HG03060 (cell line): Measurements from ENCODE around the gene KAT2B.
"Not testable (repeated sequence)": the region's sequence is repeated elsewhere in the genome, so short reads cannot be mapped to it uniquely, and the experiment has no call there.

ENCODE experiments used
- ATAC-seq: cut with Tn5 transposase; IDR thresholded peaks from one replicate; pipeline ENCODE4 v1.9.1; 2021; ENCODE audit warnings: low read depth, moderate number of reproducible peaks; ENCODE audit not compliant: unreplicated experiment

The KAT2B gene

DNA sequence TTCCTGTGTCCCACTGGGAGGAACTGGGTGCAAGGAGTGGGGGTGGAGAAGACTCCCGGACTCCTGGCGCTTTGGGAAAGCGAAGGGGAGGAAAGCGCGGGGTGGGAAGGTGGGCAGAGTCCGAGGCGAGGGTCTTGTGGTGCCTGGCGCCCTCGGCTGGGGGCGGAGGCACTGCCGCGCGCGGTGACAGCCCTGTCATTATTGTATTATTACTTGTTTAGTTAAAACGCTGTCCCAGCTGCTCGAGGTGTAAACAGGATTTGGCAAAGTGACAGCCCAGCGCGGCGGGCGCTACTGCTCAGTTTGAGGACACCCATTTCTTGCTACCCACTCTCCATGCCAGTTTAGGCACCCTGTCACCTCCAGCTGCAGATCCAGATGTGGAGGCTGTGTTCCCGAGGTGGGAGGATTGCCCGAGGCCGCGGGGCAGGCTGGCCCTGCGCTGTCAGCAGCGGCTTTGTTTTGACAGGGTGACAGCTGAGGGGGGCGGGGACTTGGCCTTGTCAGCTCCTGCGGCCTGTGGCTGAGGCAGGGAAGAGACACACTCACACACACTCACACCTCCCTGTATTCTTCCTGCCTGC is 1.0 kb downstream of the KAT2B start:
- ATAC-seq, result peak; percentile 36

- ATAC-seq, result no peak
Measured at GRCh38 chr3:20042331-20042730, 2.1 kb downstream of the KAT2B start.

DNA sequence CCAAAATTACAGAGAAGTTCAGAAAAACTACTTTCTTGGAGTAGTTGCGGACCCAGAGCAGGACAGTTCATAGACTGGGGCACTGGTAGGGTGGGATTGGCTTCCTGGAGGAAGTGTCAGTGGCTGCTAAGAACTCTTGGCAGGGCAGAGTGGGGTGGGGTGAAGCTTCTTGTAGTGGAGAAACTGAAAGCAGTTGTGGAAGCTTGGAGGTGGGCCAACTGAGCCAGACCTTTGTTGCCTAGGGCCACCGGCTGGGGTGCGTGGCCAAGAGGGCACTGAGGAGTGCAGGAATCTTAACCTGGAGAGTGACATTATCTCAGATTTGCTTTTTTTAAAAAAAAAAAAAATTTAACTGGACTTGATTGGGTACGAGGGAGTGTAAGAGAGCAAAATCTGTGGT is 3.1 kb downstream of the KAT2B start:
- no peak for ATAC-seq

DNA sequence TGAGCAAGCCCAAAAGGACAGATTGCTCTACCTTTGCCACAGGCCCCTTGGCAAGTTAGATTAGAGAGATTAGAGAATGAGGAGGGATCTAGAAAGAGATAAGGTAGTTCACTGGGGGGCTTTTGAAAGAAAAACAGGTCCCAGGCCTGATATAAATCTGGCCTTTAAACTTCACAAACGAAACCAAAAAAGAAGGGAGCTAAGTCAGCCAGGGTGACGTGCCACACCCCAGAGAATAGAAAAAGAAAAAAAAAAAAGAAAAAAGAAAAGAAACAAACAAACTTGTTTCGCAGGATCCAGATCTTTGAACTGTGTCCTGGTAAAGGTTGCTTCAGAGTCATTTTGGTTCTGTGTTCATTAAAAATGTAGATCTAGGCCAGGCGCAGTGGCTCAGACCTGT is 3.6 kb downstream of the KAT2B start:
- no peak for ATAC-seq

DNA sequence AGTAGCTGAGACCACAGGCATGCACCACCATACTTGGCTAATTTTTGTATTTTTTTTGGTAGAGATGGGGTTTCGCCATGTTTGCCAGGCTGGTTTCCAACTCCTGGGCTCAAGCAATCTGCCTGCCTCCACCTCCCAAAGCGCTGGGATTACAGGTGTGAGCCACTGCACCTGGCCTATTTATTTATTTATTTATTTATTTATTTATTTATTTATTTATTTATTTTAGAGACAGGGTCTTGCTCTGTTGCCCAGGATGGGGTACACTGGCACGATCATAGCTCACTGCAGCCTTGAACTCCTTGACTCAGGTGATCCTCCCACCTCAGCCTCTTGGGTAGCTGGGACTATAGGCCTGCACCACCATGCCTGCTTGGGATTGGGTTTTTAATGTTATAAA is 4.9 kb downstream of the KAT2B start:
- not testable (repeated sequence) for ATAC-seq

- no peak for ATAC-seq
Measured at GRCh38 chr3:20046556-20046955, 6.3 kb downstream of the KAT2B start.

GRCh38 chr3:20047341-20047779 is 7.1 kb downstream of the KAT2B start:
- no peak for ATAC-seq

- ATAC-seq, result peak; percentile 8
Measured at GRCh38 chr3:20047976-20048883, 8.0 kb downstream of the KAT2B start.

DNA sequence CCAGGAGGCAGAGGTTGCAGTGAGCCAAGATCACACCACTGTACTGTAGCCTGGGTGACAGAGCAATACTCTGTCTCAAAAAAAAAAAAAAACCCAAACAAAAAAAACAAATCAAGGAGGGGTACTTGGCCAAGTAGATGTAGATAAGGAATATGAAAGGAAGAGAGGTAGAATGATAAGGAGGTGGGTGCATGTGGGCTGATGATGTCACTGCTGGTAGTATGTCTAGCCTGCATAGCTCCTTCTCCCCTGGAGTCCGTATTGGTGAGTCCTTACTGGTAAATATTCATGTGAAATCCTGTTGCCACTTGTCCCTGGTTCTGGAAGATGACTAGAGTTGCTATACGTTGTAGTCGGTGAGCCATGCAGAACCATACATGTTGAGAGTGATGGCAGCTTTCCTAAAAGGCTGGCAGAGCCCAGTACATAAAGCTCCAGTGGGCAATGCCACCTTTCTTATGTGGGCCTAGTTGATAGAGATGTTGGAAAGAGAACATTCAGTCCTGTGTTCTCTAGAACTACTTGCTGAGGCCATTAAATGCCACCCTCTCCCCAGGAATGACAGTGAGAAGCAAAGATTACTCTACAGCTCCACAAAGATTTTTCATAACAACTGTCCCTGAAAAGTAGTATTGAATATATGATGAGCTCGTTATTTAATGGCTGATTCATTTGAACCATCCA is 11.0 kb downstream of the KAT2B start:
- no peak for ATAC-seq

DNA sequence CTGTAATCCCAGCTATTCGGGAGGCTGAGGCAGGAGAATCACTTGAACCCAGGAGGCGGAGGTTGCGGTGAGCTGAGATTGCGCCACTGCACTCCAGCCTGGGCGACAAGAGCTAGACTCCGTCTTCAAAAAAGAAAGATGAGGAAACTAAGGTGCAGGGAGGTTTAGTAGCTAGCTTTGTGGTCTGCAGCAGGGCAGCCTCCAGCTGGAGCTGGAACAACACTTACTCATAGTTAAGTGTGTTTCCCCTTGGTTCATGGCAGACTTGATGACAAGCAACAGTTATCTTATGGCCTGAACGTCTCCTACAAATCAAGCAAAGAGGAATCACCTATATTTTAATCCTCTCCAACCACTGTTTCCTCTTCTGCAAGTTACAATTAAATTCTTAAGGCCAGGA is 12.6 kb downstream of the KAT2B start:
- no peak for ATAC-seq

DNA sequence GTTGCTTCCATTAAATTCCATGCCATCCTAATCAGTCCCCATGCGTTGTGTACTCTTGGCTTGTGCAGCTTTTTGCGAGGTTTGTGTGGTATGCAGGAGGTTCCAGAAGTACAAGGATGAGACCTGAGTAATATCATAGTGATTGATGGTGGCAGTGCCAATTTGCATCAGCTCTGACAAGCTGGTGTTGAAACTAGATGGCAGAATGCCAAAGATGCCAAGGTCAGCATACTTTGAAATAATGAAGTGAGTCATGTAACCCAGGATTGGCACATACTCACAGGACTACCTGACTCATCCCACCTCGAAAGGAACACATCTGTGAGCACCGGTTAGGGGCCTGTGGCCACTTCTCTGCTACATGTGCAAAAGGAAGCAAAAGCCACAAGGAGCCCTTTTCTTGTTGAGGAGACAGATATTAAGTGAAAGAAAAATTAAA is 14.3 kb downstream of the KAT2B start:
- ATAC-seq, result peak; percentile 89

- peak; percentile 5 for ATAC-seq
Measured at GRCh38 chr3:20055020-20055775, 15.0 kb downstream of the KAT2B start.

DNA sequence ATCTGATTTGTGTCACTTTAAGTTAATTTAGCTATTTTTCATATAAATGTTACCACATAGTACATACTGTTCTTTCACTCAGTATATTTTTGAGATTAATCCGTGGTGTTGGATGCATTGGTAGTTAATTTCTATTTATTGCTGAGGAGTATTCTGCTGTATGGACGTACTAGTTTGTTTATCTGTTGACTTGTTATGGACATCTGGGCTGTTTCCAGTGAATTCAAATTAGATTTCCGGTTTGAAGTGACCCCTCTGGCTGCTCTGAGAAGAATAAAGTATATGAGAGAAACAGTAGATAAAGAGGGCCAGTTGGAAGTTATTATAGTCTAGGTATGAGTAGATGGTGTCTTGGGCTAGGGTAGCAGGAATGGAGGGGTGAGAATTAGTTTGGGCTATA is 15.6 kb downstream of the KAT2B start:
- ATAC-seq, result no peak

DNA sequence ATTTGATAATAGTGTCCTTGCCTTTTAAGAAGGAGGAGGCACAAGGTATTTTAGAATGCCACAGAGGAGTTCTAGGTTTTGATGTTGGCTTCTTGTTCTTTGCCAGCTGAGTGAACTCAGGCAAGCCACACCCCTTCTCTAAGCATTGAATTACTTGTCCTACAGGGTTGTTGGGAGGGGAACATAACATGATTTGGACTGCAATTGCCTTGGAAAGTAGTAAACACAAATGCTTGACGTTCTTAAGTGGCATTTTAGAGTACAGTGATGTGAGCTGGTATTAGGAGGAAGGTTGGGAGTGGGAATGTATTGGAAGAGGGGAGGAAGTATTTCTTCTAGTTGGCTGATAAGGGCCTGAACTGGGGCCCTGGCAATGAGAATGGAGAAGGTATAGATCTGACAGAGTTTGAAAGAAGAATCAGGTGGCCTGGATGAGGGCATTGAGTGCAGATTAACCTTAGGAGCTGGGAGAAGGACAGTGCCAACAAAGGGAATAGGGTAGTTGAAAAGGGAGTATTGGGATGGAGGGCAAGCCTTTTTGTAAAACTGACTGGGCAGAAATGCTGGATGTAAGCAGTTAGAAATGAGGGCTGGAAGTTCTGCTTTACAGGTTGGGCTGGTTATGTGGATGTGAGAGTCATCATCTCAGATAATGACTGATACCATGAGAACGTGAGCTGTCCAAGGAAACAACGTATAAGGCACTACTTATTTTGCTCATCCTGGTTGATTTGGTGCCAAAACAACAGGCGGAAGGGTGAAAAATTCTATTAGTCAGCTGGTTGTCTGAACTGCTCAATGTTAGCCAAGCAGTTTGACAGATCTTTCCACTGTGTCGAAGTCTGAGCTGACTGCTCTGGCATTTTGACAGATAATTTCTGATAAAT is 16.7 kb downstream of the KAT2B start:
- no peak for ATAC-seq

- no peak for ATAC-seq
Measured at GRCh38 chr3:20057612-20058180, 17.4 kb downstream of the KAT2B start.

GRCh38 chr3:20059929-20060328 is 19.7 kb downstream of the KAT2B start:
- ATAC-seq, result no peak

DNA sequence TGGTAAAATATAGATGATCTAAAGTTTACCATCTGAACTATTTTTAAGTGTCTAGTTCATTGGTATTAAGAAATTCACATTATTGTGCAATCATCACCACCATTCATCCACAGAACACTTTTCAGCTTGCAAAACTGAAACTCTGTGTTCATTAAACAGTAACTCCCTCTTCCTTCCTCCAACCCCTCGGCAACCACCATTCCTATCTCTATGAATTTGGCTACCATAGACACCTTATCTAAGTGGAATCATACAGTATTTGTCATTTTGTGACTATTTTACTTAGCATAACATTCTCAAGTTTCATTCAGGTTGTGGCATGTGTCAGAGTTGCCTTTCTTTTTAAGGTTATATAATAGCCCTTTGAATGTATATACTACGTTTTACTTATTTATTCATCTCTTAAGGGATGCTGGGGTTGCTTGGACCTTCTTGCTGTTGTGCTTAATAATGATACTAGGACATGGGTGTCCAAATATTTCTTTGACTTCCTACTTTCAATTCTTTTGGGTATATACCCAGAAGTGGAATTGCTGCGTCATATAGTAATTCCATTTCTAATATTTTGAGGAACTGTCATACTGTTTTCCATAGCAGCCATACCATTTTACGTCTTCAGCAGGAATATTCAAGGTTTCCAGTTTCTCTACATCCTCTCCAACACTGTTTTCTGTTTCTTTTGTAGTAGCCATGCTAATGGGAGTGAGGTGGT is 20.9 kb downstream of the KAT2B start:
- ATAC-seq, result peak; percentile 56

GRCh38 chr3:20062996-20063395 is 22.8 kb downstream of the KAT2B start:
- ATAC-seq, result no peak

DNA sequence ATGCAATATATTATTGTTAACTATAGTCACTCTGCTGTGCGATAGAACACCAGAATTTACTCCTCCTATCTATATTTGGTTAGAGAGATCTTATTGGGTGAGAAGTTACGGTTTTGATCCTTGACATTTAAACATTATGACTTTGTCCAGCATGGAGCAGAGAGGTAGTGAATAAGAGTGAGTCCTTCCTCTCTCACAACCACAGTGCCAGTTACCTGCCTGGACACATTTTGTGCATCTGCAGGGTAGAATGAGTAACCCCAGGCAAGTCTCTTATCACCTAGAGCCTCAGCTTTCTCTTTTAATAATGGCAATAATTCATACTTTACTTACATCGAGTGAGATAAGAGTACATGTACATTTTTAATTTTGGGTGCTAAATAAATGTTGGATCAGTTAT is 24.1 kb downstream of the KAT2B start:
- no peak for ATAC-seq
